Esophagus muscularis mucosa (tissue), 4 donors: ENCODE data around the gene SMTN.

Experiments used
- CTCF ChIP-seq, 3 experiments: fragments of 200-600 bp in 2 of 3; fragments of 450-650 bp in 1 of 3; sonication (generic) in 2 of 3; IDR thresholded peaks; one replicate each; pipeline ENCODE4 v1.5.1; 2017 to 2019; ENCODE audit warnings: antibody characterized with exemption in 3 of 3, mild to moderate bottlenecking in 2 of 3, moderate library complexity in 1 of 3
- EP300 ChIP-seq: sonication (generic); formaldehyde crosslinking; IDR thresholded peaks from one replicate; pipeline ENCODE4 v1.6.1; 2017; ENCODE audit warnings: antibody characterized with exemption
- POLR2A ChIP-seq: fragments of 450-650 bp; IDR thresholded peaks from one replicate; pipeline ENCODE4 v1.6.1; 2017; ENCODE audit warnings: antibody characterized with exemption, moderate library complexity, mild to moderate bottlenecking, low read depth
- POLR2AphosphoS5 ChIP-seq, 2 donors: sonication (generic); formaldehyde crosslinking; IDR thresholded peaks; one replicate each; pipeline ENCODE4 v1.6.1; 2017; ENCODE audit warnings: antibody characterized with exemption in 2 of 2

- TF ChIP-seq POLR2A (no peak), CTCF (IDR thresholded peaks at IDR 0.05) (no peak), POLR2AphosphoS5 (IDR thresholded peaks at IDR 0.05) (no peak), EP300 (no peak)
Measured at GRCh38 chr22:31049815-31050420, 31.2 kb upstream of the SMTN start.
